Spleen (tissue), 11 donors: ENCODE results near the gene CCL3. TPM values are rescaled to one million over a fixed set of nuclear protein-coding genes. Genes with fewer than 3 reads are reported as not detected.
"Not testable (repeated sequence)": the region's sequence is repeated elsewhere in the genome, so short reads cannot be mapped to it uniquely, and the experiment has no call there.

Experiments
- DNase-seq: peaks from one replicate; pipeline ENCODE4 v3.0.0-alpha.2; 2020
- H3K27ac ChIP-seq, 8 donors: fragments of 200-600 bp; sonication (generic) in 7 of 8; 1 replicate in 4 of 8; 2 replicates in 4 of 8; pipeline versions ENCODE4 v1.5.0 to v1.8.0; 2016 to 2021; ENCODE audit warnings: inconsistent platforms in 4 of 8, mild to moderate bottlenecking in 4 of 8, moderate library complexity in 1 of 8
- H3K27me3 ChIP-seq, 7 donors: fragments of 200-600 bp; sonication (generic) in 6 of 7; replicated peaks in 1 of 7; 1 replicate in 4 of 7; 2 replicates in 3 of 7; pipeline versions ENCODE4 v1.5.0 to v1.8.0; 2016 to 2021; ENCODE audit warnings: inconsistent platforms in 3 of 7, mild to moderate bottlenecking in 1 of 7
- H3K36me3 ChIP-seq, 6 donors: fragments of 200-600 bp; sonication (generic) in 5 of 6; 1 replicate in 4 of 6; 2 replicates in 2 of 6; pipeline versions ENCODE4 v1.5.0 to v1.8.0; 2016 to 2021; ENCODE audit warnings: inconsistent platforms in 2 of 6
- H3K4me1 ChIP-seq, 6 donors: fragments of 200-600 bp; sonication (generic) in 5 of 6; 1 replicate in 3 of 6; 2 replicates in 3 of 6; pipeline versions ENCODE4 v1.5.0 to v1.8.0; 2016 to 2021; ENCODE audit warnings: inconsistent platforms in 3 of 6
- H3K4me3 ChIP-seq, 8 donors: fragments of 200-600 bp; sonication (generic) in 7 of 8; 1 replicate in 4 of 8; 2 replicates in 4 of 8; pipeline versions ENCODE4 v1.5.0 to v1.8.0; 2016 to 2021; ENCODE audit warnings: inconsistent platforms in 4 of 8, mild to moderate bottlenecking in 4 of 8, moderate library complexity in 2 of 8
- H3K9me3 ChIP-seq, 8 donors: fragments of 200-600 bp; sonication (generic) in 7 of 8; 1 replicate in 4 of 8; 2 replicates in 4 of 8; pipeline versions ENCODE4 v1.5.0 to v1.8.0; 2016 to 2021; ENCODE audit warnings: inconsistent platforms in 4 of 8
- CTCF ChIP-seq, 11 experiments: fragments of 200-600 bp in 7 of 11; fragments of 450-650 bp in 4 of 11; sonication (generic) in 4 of 11; IDR thresholded peaks in 8 of 11; conservative IDR thresholded peaks in 3 of 11; 1 replicate in 7 of 11; 2 replicates in 4 of 11; pipeline versions ENCODE4 v1.4.0 to v1.8.0; 2016 to 2021; ENCODE audit warnings: antibody characterized with exemption in 11 of 11, inconsistent platforms in 4 of 11, mild to moderate bottlenecking in 1 of 11
- POLR2A ChIP-seq, 3 donors: fragments of 450-650 bp; IDR thresholded peaks; one replicate each; pipeline ENCODE4 v1.5.1; 2017; ENCODE audit warnings: antibody characterized with exemption in 3 of 3, mild to moderate bottlenecking in 1 of 3
- POLR2AphosphoS5 ChIP-seq, 3 donors: sonication (generic); formaldehyde crosslinking; IDR thresholded peaks; one replicate each; pipeline ENCODE4 v1.5.1; 2017; ENCODE audit warnings: antibody characterized with exemption in 3 of 3
- WGBS, 5 donors: extraction: QIAGEN DNeasy Blood & Tissue Kit in 3 of 5; methylation state at CpG; one replicate each; pipeline versions ENCODE4 v1.1.5 to v1.1.7; 2013 to 2018; 5-methylcytosine and 5-hydroxymethylcytosine counted together
- intact Hi-C: fragments of 100-400 bp; cut with DNase I; formaldehyde crosslinking; loops from one replicate; pipeline ENCODE4 v1.15.0; 2023; ENCODE audit warnings: low total_unique reads
- polyA plus RNA-seq, 3 donors: library from polyadenylated mRNA; stranded (reverse); fragments of 200-250 nt; gene quantifications; one replicate each; pipeline ENCODE4 v1.2.1, GENCODE V29; 2013
- total RNA-seq, 7 donors: library from RNA; depleted of rRNA in 3 of 7; stranded (reverse); fragments of >200 nt in 3 of 7; fragmentation: NEBNext Ultra II Directional in 4 of 7; extraction: Animal tissue kit (Norgen Biotek cat#: 25700) in 4 of 7; gene quantifications; one replicate each; pipeline versions ENCODE4 v1.1.0 to v1.2.1, GENCODE V29; 2016 to 2021
- donor health status: healthy with polysubstance abuse.
- donor health status: DM: no; HTN: no; CAD: no; lungs with moderate emphysema.
- donor health status: DM: no; HTN: no; CAD: no.
- donor health status: Bipolar disorder and iron deficiency.
- donor health status: healthy.
- donor health status: DM: no; HTN: no; CAD: no.
- donor health status: DM: yes; HTN: yes; CAD: no.

CCL3 gene
- total and polyA plus RNA-seq, 10 donors = 10.7 to 85.9 (median 23.1) TPM

GRCh38 chr17:36127911-36128310, 38.0 kb upstream of the CCL3 start:
- Histone ChIP-seq H3K27me3 (no peaks in the 10 kb centered on the region), H3K4me1 (peaks cover 9 to 70% (median 43%) of the 10 kb centered on the region in 6 donors), H3K27ac (peak overlapping the region in 7 of 8 donors; percentile 10 to 91 (median 74)), H3K36me3 (peaks cover 0 to 7% (median 0%) of the 10 kb centered on the region in 6 donors), H3K4me3 (peak overlapping the region in 1 of 8 donors; percentile 46), H3K9me3 (peaks cover 11 to 31% (median 25%) of the 10 kb centered on the region in 8 donors)
- DNase-seq = no peak
- 68 to 84% (median 72%) methylated on average over 6 of the region's 6 CpGs for WGBS, 5 donors
- TF ChIP-seq POLR2AphosphoS5 (IDR thresholded peaks at IDR 0.05) = no peak
- intact Hi-C loops = no loop called here

- TF ChIP-seq CTCF (IDR thresholded peaks at IDR 0.05 in 8 of 11, conservative IDR thresholded peaks at IDR 0.05 in 3 of 11) (no peak), POLR2AphosphoS5 (IDR thresholded peaks at IDR 0.05) (peak in 2 of 3 donors; percentile 35 to 82)
- WGBS, 5 donors = 64 to 73% (median 71%) methylated on average over 7 of the region's 7 CpGs
- H3K27ac ChIP-seq = peak overlapping the region in 7 of 8 donors; percentile 10 to 91 (median 74)
- intact Hi-C loops = no loop called here
- H3K9me3 ChIP-seq = peaks cover 11 to 31% (median 25%) of the 10 kb centered on the region in 8 donors
- peaks cover 5 to 64% (median 38%) of the 10 kb centered on the region in 6 donors for H3K4me1 ChIP-seq
- DNase-seq = peak; percentile 85
- peaks cover 0 to 7% (median 0%) of the 10 kb centered on the region in 6 donors for H3K36me3 ChIP-seq
- H3K4me3 ChIP-seq = peak overlapping the region in 1 of 8 donors; percentile 46
- no peaks in the 10 kb centered on the region for H3K27me3 ChIP-seq
Observed at GRCh38 chr17:36127199-36127893, 37.4 kb upstream of the CCL3 start.

GRCh38 chr17:36124879-36125824, 35.2 kb upstream of the CCL3 start:
- no peak overlapping the region for H3K4me3 ChIP-seq
- intact Hi-C loops = no loop called here
- WGBS, 5 donors = 76 to 95% (median 87%) methylated on average over 7 to 9 of the region's 9 CpGs
- H3K4me1 ChIP-seq = peaks cover 0 to 42% (median 23%) of the 10 kb centered on the region in 6 donors
- TF ChIP-seq CTCF (IDR thresholded peaks at IDR 0.05 in 8 of 11, conservative IDR thresholded peaks at IDR 0.05 in 3 of 11) = no peak
- no peak for TF ChIP-seq POLR2AphosphoS5 (IDR thresholded peaks at IDR 0.05)
- TF ChIP-seq POLR2A (IDR thresholded peaks at IDR 0.05) = no peak
- H3K27me3 ChIP-seq = no peaks in the 10 kb centered on the region
- DNase-seq = no peak
- peaks cover 11 to 31% (median 25%) of the 10 kb centered on the region in 8 donors for H3K9me3 ChIP-seq
- no peak overlapping the region for H3K27ac ChIP-seq
- H3K36me3 ChIP-seq = peaks cover 0 to 7% (median 0%) of the 10 kb centered on the region in 6 donors

- no peak for DNase-seq
- intact Hi-C loops = no loop called here
- TF ChIP-seq POLR2A (IDR thresholded peaks at IDR 0.05) = no peak
- TF ChIP-seq POLR2AphosphoS5 (IDR thresholded peaks at IDR 0.05) = no peak
- TF ChIP-seq CTCF (IDR thresholded peaks at IDR 0.05 in 8 of 11, conservative IDR thresholded peaks at IDR 0.05 in 3 of 11) = no peak
- peaks cover 0 to 7% (median 0%) of the 10 kb centered on the region in 6 donors for H3K36me3 ChIP-seq
- H3K4me3 ChIP-seq = no peak overlapping the region
- H3K27me3 ChIP-seq = no peaks in the 10 kb centered on the region
- peaks cover 11 to 31% (median 25%) of the 10 kb centered on the region in 8 donors for H3K9me3 ChIP-seq
- H3K27ac ChIP-seq = no peak overlapping the region
- 84 to 94% (median 87%) methylated on average over 2 of the region's 2 CpGs for whole genome bisulfite sequencing, 5 donors
- H3K4me1 ChIP-seq = peaks cover 0 to 30% (median 21%) of the 10 kb centered on the region in 6 donors
Observed at GRCh38 chr17:36123431-36123830, 33.5 kb upstream of the CCL3 start.

- DNase-seq, intact Hi-C loops: not testable (repeated sequence)
- 67 to 74% (median 71%) methylated on average over 6 of the region's 6 CpGs for WGBS, 5 donors
Observed at GRCh38 chr17:36121099-36121498, 31.2 kb upstream of the CCL3 start.

More at GRCh38 chr17:36121099-36121498, 31.2 kb upstream of the CCL3 start:
- not testable (repeated sequence) for H3K4me3 ChIP-seq, H3K27me3 ChIP-seq, H3K27ac ChIP-seq, H3K36me3 ChIP-seq
- peaks cover 0 to 16% (median 6%) of the 10 kb centered on the region in 6 donors for H3K4me1 ChIP-seq
- peaks cover 10 to 21% (median 17%) of the 10 kb centered on the region in 8 donors for H3K9me3 ChIP-seq
